GM12892 (cell line): ENCODE data around the gene NKAIN2.
A peak's percentile ranks its signal among the peaks of the same experiment; 100 is the strongest.

Experiments
- DNase-seq: peaks from one replicate; pipeline ENCODE4 v3.0.0; 2011; ENCODE audit not compliant: insufficient read length
- FAIRE-seq: peaks from 2 replicates; lab custom pipeline; 2011; peaks lifted over from hg19 to GRCh38; lab: Jason Lieb, UNC
- POLR2A ChIP-seq: IDR thresholded peaks from 2 replicates; pipeline ENCODE4 v1.6.1; 2011; ENCODE audit warnings: low read depth, low read length, control low read depth
- POLR2AphosphoS5 ChIP-seq: IDR thresholded peaks from 2 replicates; pipeline ENCODE4 v1.6.1; 2011; ENCODE audit warnings: low read depth, low read length, control low read depth
- TAF1 ChIP-seq: IDR thresholded peaks from 2 replicates; pipeline ENCODE4 v1.6.1; 2011; ENCODE audit warnings: low read depth, mild to moderate bottlenecking, control low read depth, low read length, borderline replicate concordance

NKAIN2 gene

DNA sequence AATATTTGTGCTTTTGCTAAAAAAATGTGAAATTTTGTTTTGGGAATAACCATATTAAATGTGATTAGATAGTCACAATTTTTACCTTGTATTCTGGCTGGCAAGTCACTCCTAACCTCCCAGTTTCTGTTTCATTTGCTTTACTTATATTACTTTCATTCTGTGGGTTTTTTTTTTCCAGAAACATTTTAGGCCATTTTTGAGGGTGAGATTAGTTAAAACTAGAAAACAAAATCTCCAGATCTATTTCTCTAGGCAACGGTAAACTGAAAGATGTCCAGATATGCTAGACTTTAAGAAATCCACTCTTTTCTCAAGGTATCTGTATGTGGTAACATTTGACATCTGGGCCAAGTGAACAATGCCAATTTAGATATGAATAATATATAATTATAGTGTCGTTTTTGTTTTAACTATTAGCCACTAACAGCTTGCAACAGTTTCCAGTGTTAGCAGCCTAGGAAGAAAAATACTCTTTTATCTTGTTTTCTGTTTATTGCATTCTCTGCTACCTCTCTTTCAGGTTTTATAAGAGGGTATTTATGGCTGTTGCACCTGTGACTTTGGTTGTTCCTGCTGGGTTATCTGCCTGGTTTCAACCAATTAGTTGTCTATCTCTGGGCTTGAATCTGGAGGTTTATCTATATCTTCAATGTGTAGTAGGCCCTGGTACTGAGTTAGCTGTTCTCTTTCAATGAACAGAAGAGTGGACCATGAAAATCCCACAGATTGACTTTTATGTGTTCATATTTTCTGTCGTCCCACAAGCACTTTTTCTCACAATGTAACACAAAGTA lies 260.9 kb downstream of the NKAIN2 start:
- TF ChIP-seq POLR2AphosphoS5 (no peak), POLR2A (no peak), TAF1 (no peak)
- DNase-seq (no peak), FAIRE-seq (no peak)

DNA sequence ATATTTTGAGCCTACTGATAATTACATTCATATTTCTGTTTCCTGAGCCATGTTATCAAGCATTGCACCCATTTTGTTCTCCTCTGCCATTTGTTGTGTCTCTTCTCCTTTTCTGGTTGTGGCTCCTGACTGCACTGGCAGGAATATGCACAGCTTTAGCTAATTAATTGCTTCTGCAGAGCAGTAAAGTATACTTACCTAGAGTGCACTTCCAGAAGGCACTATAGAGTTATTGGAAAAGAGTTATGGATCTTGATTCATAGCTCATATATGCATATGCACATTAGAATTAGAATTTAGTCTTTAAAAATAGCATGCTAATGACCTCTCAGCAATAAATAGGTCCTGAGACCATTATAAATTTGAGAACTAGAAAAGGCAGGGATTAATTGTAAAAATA lies 262.6 kb downstream of the NKAIN2 start:
- no peak for DNase-seq
- FAIRE-seq, result no peak
- no peak for TF ChIP-seq POLR2A
- no peak for TF ChIP-seq TAF1
- TF ChIP-seq POLR2AphosphoS5, result no peak

DNA sequence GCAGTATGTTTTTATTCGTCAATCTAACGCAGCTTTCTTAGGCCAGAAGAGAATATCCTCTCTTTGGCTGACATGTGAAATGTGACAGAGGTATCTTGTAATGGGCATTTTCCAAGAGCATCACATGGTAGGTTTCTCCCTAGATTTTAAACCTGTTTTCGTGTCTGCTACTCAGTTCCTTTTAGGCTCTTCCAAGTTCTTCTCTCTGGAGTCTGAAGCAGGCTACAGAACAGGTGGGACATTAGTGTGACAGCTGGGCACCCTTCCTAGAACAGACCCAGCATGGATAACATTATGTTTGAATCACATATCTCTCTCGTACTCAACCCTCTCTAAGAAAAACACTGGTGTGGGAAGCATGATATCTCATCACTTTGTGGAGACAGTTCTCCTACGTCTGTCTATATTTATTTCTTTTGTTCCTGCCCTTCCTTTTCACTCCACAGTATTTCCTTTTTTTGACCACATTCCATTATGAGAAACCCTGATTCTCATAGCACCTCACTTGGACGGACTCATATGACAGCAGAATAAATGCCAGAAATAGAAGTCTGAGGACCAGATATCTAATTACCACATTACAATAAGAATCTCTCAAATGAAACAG lies 263.4 kb downstream of the NKAIN2 start:
- DNase-seq (no peak), FAIRE-seq (peak; percentile 30)
- TF ChIP-seq POLR2AphosphoS5 (no peak), POLR2A (no peak), TAF1 (no peak)

DNA sequence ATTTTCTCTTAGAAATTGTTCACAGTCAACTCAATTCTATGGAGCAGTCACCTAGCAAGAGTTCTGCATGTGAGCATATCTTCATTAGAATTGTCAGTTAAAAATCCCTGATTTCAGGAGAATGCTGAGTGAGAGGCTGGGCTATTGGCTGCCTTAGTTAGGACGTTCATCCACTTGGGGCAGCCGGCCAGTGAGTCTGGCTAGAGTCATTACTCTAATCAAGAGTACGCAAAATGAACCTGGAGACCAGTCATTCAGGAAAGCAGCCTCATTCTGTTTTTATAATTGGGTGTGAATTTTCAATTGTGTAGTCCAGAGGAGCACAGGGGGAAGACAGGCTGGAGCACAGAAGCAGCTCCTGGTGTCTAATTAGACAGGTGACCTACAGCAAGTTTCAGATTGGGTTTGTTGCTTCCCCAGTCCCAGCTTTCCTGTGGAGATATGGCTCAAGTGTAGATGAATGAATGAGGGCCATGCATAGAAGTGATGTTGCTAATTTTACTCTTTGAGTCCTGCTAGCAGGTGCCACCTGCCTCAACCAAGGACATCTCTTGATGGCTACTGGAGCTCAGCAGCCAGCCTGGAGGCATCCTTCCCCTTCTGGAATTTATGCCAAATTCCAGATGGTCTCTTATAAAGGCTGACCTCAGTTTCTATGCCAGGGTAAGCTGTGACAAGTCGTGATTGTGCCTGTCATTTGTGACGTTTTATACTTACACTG lies 265.7 kb downstream of the NKAIN2 start:
- DNase-seq, result no peak
- FAIRE-seq, result no peak
- TF ChIP-seq POLR2AphosphoS5 (no peak), POLR2A (no peak), TAF1 (no peak)

DNA sequence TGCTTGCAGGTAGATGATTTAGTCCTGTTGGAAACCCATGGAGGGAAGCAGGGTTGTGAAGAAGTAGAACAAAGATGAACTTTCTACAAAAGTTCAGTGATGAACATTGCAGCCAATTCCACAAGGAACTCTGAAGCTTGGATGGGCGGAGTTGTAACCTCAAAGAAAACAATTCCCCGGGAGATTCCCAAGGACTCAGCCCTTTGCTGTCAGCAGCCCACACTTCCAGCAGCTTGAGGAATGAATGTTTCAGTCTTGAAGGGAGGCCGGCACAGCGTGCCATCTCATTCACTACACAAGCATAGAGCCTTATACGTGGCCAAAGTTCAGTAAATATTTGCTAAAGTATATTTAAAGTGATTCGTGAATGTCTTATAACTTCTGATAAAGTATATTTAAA lies 269.4 kb downstream of the NKAIN2 start:
- DNase-seq (no peak), FAIRE-seq (no peak)
- TF ChIP-seq POLR2A (no peak), POLR2AphosphoS5 (no peak)

DNA sequence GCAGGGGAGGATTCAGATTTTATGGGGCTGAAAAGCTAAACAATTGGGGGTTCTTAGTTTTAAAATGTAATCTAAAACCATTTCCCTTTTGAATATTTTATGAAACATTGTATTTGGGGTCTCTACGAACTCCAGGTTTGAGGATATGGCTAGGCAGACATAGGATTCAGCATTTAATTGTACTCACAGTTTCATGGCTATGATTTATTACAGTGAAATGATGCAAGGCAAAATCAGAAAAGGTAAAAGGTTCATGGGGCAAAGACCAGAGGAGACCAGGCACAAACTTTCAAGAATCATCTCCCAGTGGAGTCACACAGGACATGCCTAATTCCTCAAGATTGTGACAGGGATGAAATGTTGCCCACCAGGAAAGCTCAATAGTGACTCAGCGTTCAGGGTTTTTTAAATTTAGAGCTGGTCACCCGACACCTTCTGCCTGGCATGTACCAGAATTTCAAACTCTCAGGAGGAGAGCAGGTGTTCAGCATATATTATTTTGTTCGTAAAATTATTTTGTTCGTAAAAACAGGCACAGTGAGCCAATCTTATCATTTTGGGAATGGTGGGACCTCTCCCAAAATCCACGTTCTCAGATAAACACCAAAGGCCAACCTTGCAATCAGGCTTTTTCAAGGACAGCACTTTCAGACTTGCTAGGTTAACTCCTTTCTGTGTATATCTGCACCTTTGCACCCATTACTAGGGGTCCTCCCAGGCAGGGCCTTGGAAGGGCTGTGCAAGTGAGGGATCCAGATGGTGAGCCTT lies 270.3 kb downstream of the NKAIN2 start:
- no peak for TF ChIP-seq POLR2AphosphoS5
- FAIRE-seq (no peak), DNase-seq (no peak)

DNA sequence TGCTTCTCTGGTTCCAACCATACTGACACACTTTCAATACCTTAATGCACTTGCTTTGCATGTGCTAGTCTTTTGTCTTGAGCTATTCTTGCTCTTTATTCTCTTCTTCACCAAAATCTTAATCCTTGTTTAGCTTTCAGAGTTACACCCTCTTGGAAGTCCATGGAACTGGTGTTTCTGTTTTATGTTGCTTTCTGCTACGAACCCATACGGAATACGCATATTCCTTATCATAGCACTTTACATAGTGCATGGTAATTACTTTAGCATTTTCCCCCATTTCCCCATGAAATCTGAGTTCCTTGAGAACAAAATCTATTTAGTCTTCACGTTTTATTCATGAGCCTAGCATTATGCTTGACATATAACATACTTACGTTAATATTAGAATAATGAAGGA lies 270.9 kb downstream of the NKAIN2 start:
- FAIRE-seq (no peak), DNase-seq (no peak)

DNA sequence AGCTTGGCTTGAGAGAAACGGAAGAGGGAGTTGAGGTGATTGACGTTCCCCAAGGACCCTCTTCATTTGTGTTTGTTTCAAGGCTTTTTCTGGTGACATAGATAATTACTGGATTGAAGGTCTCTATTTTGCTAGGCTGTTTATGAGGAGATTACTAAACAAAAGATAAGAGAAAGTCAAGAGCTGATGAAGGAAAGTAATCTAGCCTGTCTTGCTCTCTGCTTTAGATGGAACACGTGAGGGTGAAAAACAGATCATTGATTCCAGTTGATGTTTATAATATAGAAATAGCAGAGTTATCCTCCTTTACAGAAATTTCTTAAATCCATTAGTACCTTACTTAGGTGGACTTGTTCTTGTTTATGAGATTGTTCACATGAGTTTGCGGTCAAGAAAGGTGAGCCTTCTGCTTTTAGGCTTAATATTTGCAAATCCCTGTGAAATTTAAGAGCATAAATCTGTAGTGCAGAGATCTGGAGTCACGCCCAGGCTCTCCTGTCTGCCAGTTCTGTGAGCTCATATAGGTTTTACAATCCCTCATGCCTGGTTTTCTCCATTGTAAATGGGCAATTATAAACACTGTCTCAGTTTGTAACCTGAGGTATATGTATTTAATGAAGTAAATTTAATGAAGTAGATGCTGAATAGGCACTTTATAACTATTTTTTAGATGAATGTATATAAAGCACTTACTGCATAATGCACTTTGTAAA lies 272.8 kb downstream of the NKAIN2 start:
- FAIRE-seq (no peak), DNase-seq (no peak)
- no peak for TF ChIP-seq POLR2AphosphoS5
- TF ChIP-seq TAF1, result no peak
- no peak for TF ChIP-seq POLR2A

More for the DNA sequence above, 270.9 kb downstream of the NKAIN2 start:
- TF ChIP-seq POLR2AphosphoS5, result no peak
- no peak for TF ChIP-seq POLR2A
- TF ChIP-seq TAF1, result no peak

DNA sequence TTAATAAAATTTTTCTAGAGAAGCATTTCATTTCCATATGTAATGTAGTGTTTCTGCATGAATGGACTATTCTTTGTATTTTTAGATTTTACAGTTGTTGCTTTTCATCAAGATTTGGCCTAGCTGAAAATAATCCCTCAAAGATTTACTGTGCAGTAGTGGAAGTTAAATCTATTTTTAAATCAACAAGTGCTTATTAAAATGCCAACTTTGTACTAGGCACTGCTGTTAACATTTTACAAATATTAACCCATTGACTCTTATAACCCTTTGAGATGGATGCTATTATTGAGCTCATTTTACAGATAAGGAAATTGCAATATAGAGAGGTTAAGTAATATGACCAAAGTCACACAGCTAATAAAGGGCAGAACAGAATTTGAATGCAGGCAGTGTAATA lies 274.5 kb downstream of the NKAIN2 start:
- DNase-seq, result no peak
- TF ChIP-seq TAF1 (no peak), POLR2A (no peak), POLR2AphosphoS5 (no peak)
- FAIRE-seq, result no peak

DNA sequence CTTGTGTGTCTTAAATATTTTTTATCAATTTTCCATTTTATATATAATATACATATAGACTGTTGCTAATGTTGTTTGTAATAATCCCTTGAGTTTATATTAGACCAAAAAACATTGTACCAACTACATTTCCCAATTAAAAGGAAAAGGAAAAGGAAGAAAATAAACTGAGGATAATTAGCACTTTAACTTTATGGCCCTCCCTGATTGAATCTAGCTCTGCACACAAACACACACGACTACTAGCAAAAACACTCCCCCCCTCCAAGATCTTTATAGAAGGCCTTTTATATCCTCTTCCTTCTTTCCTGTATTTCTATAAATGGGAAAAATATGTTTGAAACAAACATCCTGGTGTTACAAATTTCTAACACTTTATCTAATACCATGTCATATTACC lies 276.8 kb downstream of the NKAIN2 start:
- DNase-seq (no peak), FAIRE-seq (no peak)
- TF ChIP-seq TAF1 (no peak), POLR2AphosphoS5 (no peak), POLR2A (no peak)

DNA sequence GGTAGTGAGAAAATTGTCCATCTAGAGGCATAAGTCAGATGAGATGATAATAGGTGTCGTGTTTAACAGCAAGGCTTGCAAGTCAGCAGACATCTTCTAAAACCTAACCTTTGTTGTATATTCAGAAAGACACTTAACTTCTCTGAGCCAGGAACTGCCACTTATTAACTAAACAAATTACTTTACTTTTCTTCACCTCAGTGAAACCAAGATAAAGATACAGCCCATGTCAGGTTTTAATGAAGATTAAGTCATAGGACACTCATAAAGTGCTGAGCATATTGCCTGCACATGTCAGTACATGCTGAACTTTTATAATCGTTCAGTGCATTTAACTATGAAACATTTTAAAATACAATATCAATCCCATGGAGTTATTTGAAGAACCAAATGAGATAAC lies 286.8 kb downstream of the NKAIN2 start:
- FAIRE-seq (no peak), DNase-seq (no peak)
- TF ChIP-seq POLR2A, result no peak
- no peak for TF ChIP-seq POLR2AphosphoS5
- TF ChIP-seq TAF1, result no peak
